PFSK-1 (cell line): ENCODE results near the gene TCP11L2.

ENCODE experiments used
- FOXP2 ChIP-seq: optimal IDR thresholded peaks from 2 replicates; pipeline ENCODE3; 2011; ENCODE audit warnings: borderline replicate concordance, control low read depth, inconsistent platforms; ENCODE audit not compliant: insufficient read depth; ENCODE audit errors: extremely low read length, extremely low read depth
- POLR2AphosphoS5 ChIP-seq: IDR thresholded peaks from 2 replicates; pipeline ENCODE4 v1.6.1; 2012; ENCODE audit warnings: low read depth, mild to moderate bottlenecking, control low read depth, low read length, moderate library complexity
- REST ChIP-seq, 2 experiments: IDR thresholded peaks; 2 replicates each; pipeline versions ENCODE4 v1.6.1 to v1.8.0; 2011 to 2012; ENCODE audit warnings: low read depth in 2 of 2, low read length in 2 of 2, control low read depth in 1 of 2, inconsistent platforms in 1 of 2, mild to moderate bottlenecking in 1 of 2, moderate library complexity in 1 of 2; ENCODE audit not compliant: insufficient read depth in 1 of 2
- SIN3A ChIP-seq: IDR thresholded peaks from 2 replicates; pipeline ENCODE4 v1.6.1; 2012; ENCODE audit warnings: mild to moderate bottlenecking, low read length, moderate library complexity, borderline replicate concordance; ENCODE audit not compliant: insufficient read depth
- TAF1 ChIP-seq: IDR thresholded peaks from 2 replicates; pipeline ENCODE4 v1.6.1; 2012; ENCODE audit warnings: low read length, control low read depth, borderline replicate concordance; ENCODE audit not compliant: insufficient read depth

Gene TCP11L2

GRCh38 chr12:106271575-106272505 lies 30.7 kb upstream of the TCP11L2 start:
- TF ChIP-seq POLR2AphosphoS5, result no peak
- TF ChIP-seq REST (IDR thresholded peaks at IDR 0.05; ENCODE audit: insufficient read depth in 1 of 2, low read depth in 2 of 2, low read length in 2 of 2), result no peak
- TF ChIP-seq TAF1, result no peak
- TF ChIP-seq FOXP2, result no peak
- no peak for TF ChIP-seq SIN3A

GRCh38 chr12:106273491-106273890 lies 29.0 kb upstream of the TCP11L2 start:
- TF ChIP-seq TAF1 (no peak), SIN3A (no peak), FOXP2 (no peak), REST (IDR thresholded peaks at IDR 0.05; ENCODE audit: insufficient read depth in 1 of 2, low read depth in 2 of 2, low read length in 2 of 2) (no peak), POLR2AphosphoS5 (no peak)

GRCh38 chr12:106274012-106274411 lies 28.5 kb upstream of the TCP11L2 start:
- TF ChIP-seq SIN3A, result no peak

- TF ChIP-seq REST (IDR thresholded peaks at IDR 0.05; ENCODE audit: insufficient read depth in 1 of 2, low read depth in 2 of 2, low read length in 2 of 2) (no peak), FOXP2 (no peak), SIN3A (no peak), TAF1 (no peak)
Measured at GRCh38 chr12:106274575-106275121, 27.9 kb upstream of the TCP11L2 start.

GRCh38 chr12:106275458-106275857 lies 27.1 kb upstream of the TCP11L2 start:
- TF ChIP-seq REST (IDR thresholded peaks at IDR 0.05; ENCODE audit: insufficient read depth in 1 of 2, low read depth in 2 of 2, low read length in 2 of 2) (no peak), POLR2AphosphoS5 (no peak), TAF1 (no peak), SIN3A (no peak), FOXP2 (no peak)
